SK-N-SH (cell line): ENCODE data around the gene LTBP1. TPM values are rescaled to one million over a fixed set of nuclear protein-coding genes. Genes with fewer than 3 reads are reported as not detected.

Source experiments
- CTCF ChIA-PET: fragments of 300-600, 350-600 bp; formaldehyde crosslinking; extraction: SDS; loops from one replicate; lab custom pipeline; 2021; lab: Yijun Ruan, JAX
- POLR2A ChIA-PET: fragments of 350-600 bp; sonication (Branson Sonifier 250); formaldehyde crosslinking; extraction: SDS; loops from one replicate; lab custom pipeline; 2020; ENCODE audit warnings: antibody characterized with exemption, inconsistent platforms; lab: Yijun Ruan, JAX
- DNase-seq: peaks from one replicate; pipeline ENCODE4 v3.0.0; 2012
- H2AFZ ChIP-seq: fragments of 200-600 bp; sonication (generic); 2 replicates; pipeline ENCODE4 v1.8.1; 2016; ENCODE audit warnings: antibody characterized with exemption, mild to moderate bottlenecking, low read depth
- H3F3A ChIP-seq: fragments of 200-600 bp; sonication (generic); replicated peaks from 2 replicates; pipeline ENCODE3; 2016; ENCODE audit warnings: antibody characterized with exemption, mild to moderate bottlenecking; ENCODE audit not compliant: insufficient read depth
- H3K27ac ChIP-seq, 2 experiments: fragments of 200-500 bp in 1 of 2; fragments of 200-600 bp in 1 of 2; sonication (Bioruptor generic) in 1 of 2; sonication (generic), shearing (Covaris generic) in 1 of 2; 2 replicates each; pipeline versions ENCODE4 v1.5.1 to v1.6.1; 2014 to 2016; ENCODE audit warnings: low read depth in 2 of 2, inconsistent platforms in 1 of 2, low read length in 1 of 2, mild to moderate bottlenecking in 1 of 2, mixed read lengths in 1 of 2
- H3K27me3 ChIP-seq: fragments of 200-600 bp; sonication (generic), shearing (Covaris generic); 2 replicates; pipeline ENCODE4 v1.6.1; 2016; ENCODE audit warnings: mixed run types; ENCODE audit not compliant: insufficient read depth
- H3K36me3 ChIP-seq, 2 experiments: fragments of 200-500 bp in 1 of 2; fragments of 200-600 bp in 1 of 2; sonication (Bioruptor generic) in 1 of 2; sonication (generic) in 1 of 2; replicated peaks in 1 of 2; 2 replicates each; pipeline versions ENCODE3 to v1.5.1; 2014 to 2016; ENCODE audit warnings: low read length in 1 of 2, mild to moderate bottlenecking in 1 of 2; ENCODE audit not compliant: insufficient read depth in 2 of 2, control insufficient read depth in 1 of 2
- H3K4me1 ChIP-seq, 2 experiments: fragments of 200-500 bp in 1 of 2; fragments of 200-600 bp in 1 of 2; sonication (Bioruptor generic) in 1 of 2; sonication (generic), shearing (Covaris generic) in 1 of 2; 2 replicates each; pipeline versions ENCODE4 v1.5.1 to v1.6.1; 2014 to 2016; ENCODE audit warnings: low read depth in 1 of 2, low read length in 1 of 2, mixed run types in 1 of 2; ENCODE audit not compliant: insufficient read depth in 2 of 2, control insufficient read depth in 1 of 2
- H3K4me2 ChIP-seq: fragments of 200-600 bp; sonication (generic), shearing (Covaris generic); 2 replicates; pipeline ENCODE4 v1.6.1; 2017; ENCODE audit warnings: mixed run types
- H3K4me3 ChIP-seq, 2 experiments: fragments of 200-500 bp in 1 of 2; fragments of 200-600 bp in 1 of 2; sonication (Bioruptor generic) in 1 of 2; sonication (generic), shearing (Covaris generic) in 1 of 2; 2 replicates each; pipeline versions ENCODE4 v1.5.1 to v1.8.1; 2014 to 2016; ENCODE audit warnings: low read depth in 2 of 2, inconsistent platforms in 1 of 2, low read length in 1 of 2, mild to moderate bottlenecking in 1 of 2, mixed read lengths in 1 of 2, moderate library complexity in 1 of 2
- H3K79me2 ChIP-seq: fragments of 200-600 bp; sonication (generic); 2 replicates; pipeline ENCODE4 v1.8.1; 2017; ENCODE audit warnings: mild to moderate bottlenecking; ENCODE audit not compliant: insufficient read depth
- H3K9ac ChIP-seq: fragments of 200-600 bp; sonication (generic); 2 replicates; pipeline ENCODE4 v1.6.1; 2017; ENCODE audit warnings: mixed run types
- H3K9me2 ChIP-seq: fragments of 200-600 bp; sonication (generic); 2 replicates; pipeline ENCODE4 v1.6.1; 2017; ENCODE audit warnings: mixed run types
- H3K9me3 ChIP-seq: fragments of 200-600 bp; sonication (generic); 2 replicates; pipeline ENCODE4 v1.6.1; 2017; ENCODE audit warnings: mixed run types, mild to moderate bottlenecking, moderate library complexity
- H4K20me1 ChIP-seq: fragments of 200-600 bp; sonication (generic); 2 replicates; pipeline ENCODE4 v1.6.1; 2017; ENCODE audit warnings: mild to moderate bottlenecking, mixed run types; ENCODE audit not compliant: insufficient read depth
- CHD2 ChIP-seq: fragments of 150-350 bp; IDR thresholded peaks from 2 replicates; pipeline ENCODE4 v1.6.1; 2018; ENCODE audit warnings: low read length; ENCODE audit not compliant: partially characterized antibody
- ELF1 ChIP-seq: IDR thresholded peaks from 2 replicates; pipeline ENCODE4 v1.4.0; 2012
- EP300 ChIP-seq, 2 experiments: IDR thresholded peaks; 2 replicates each; pipeline versions ENCODE4 v1.4.0 to v1.6.1; 2012; ENCODE audit warnings: borderline replicate concordance in 1 of 2, low read depth in 1 of 2, low read length in 1 of 2
- FOSL2 ChIP-seq: IDR thresholded peaks from 2 replicates; pipeline ENCODE4 v1.4.0; 2012; ENCODE audit warnings: low read depth, mild to moderate bottlenecking, moderate library complexity, borderline replicate concordance
- FOXJ3 ChIP-seq: sonication (generic); formaldehyde crosslinking; IDR thresholded peaks from 2 replicates; pipeline ENCODE4 v1.5.1; 2020; ENCODE audit warnings: mild to moderate bottlenecking, missing genetic modification reagents
- MEF2A ChIP-seq: IDR thresholded peaks from 2 replicates; pipeline ENCODE4 v1.4.0; 2012; ENCODE audit warnings: low read depth, borderline replicate concordance
- NFIC ChIP-seq: IDR thresholded peaks from 2 replicates; pipeline ENCODE4 v1.4.0; 2012; ENCODE audit warnings: borderline replicate concordance
- NRF1 ChIP-seq: IDR thresholded peaks from 2 replicates; pipeline ENCODE4 v1.6.1; 2012; ENCODE audit warnings: low read depth, mild to moderate bottlenecking, low read length
- RAD21 ChIP-seq: IDR thresholded peaks from 2 replicates; pipeline ENCODE4 v1.6.1; 2012; ENCODE audit warnings: mild to moderate bottlenecking, low read length
- RCOR1 ChIP-seq: fragments of 150-350 bp; IDR thresholded peaks from 2 replicates; pipeline ENCODE4 v1.6.1; 2017; ENCODE audit warnings: antibody characterized with exemption, low read length
- RFX5 ChIP-seq: IDR thresholded peaks from 2 replicates; pipeline ENCODE4 v1.6.1; 2012; ENCODE audit warnings: mild to moderate bottlenecking, improper control_type of control experiment, low read length
- RXRA ChIP-seq: IDR thresholded peaks from 2 replicates; pipeline ENCODE4 v1.4.0; 2012; ENCODE audit warnings: low read depth, mild to moderate bottlenecking, borderline replicate concordance
- SIN3A ChIP-seq: IDR thresholded peaks from 2 replicates; pipeline ENCODE4 v1.6.1; 2012; ENCODE audit warnings: low read depth, mild to moderate bottlenecking, low read length, moderate library complexity, borderline replicate concordance
- WGBS: methylation state at CpG from one replicate; pipeline ENCODE4 v1.1.6; 2017; ENCODE audit warnings: low lambda C conversion rate; 5-methylcytosine and 5-hydroxymethylcytosine counted together
- polyA plus RNA-seq, 3 experiments: library from polyadenylated mRNA; depleted of rRNA; stranded (reverse); fragments of >200 nt; gene quantifications; 2 replicates each; pipeline ENCODE4 v1.2.3, GENCODE V29; 2012
- TF ChIP-seq, protein P1 (sequence below): fragments of 150-350 bp; IDR thresholded peaks from 2 replicates; pipeline ENCODE4 v1.6.1; 2017; ENCODE audit warnings: antibody characterized with exemption, low read length, low read depth, borderline replicate concordance
- TF ChIP-seq, protein P2 (sequence below): fragments of 150-350 bp; IDR thresholded peaks from 2 replicates; pipeline ENCODE4 v1.6.1; 2016; ENCODE audit warnings: mild to moderate bottlenecking, low read depth, low read length
- TF ChIP-seq, protein P3 (sequence below): IDR thresholded peaks from 2 replicates; pipeline ENCODE4 v1.4.0; 2012; ENCODE audit warnings: low read depth
- TF ChIP-seq, protein P4 (sequence below): IDR thresholded peaks from 2 replicates; pipeline ENCODE4 v1.6.1; 2012; ENCODE audit warnings: mild to moderate bottlenecking, low read depth, low read length, moderate library complexity
- TF ChIP-seq, protein P5 (sequence below): IDR thresholded peaks from 2 replicates; pipeline ENCODE4 v1.4.0; 2012; ENCODE audit warnings: low read depth, borderline replicate concordance
- TF ChIP-seq, protein P6 (sequence below): IDR thresholded peaks from 2 replicates; pipeline ENCODE4; 2012
- TF ChIP-seq, protein P7 (sequence below): fragments of 200-600 bp; sonication (generic); IDR thresholded peaks from 2 replicates; pipeline ENCODE4 v1.6.1; 2017; ENCODE audit warnings: antibody characterized with exemption, mild to moderate bottlenecking, moderate library complexity

The LTBP1 gene
- polyA plus RNA-seq, 1 of the 3 experiments (the other 2 are of a cell fraction): 467 TPM

DNA sequence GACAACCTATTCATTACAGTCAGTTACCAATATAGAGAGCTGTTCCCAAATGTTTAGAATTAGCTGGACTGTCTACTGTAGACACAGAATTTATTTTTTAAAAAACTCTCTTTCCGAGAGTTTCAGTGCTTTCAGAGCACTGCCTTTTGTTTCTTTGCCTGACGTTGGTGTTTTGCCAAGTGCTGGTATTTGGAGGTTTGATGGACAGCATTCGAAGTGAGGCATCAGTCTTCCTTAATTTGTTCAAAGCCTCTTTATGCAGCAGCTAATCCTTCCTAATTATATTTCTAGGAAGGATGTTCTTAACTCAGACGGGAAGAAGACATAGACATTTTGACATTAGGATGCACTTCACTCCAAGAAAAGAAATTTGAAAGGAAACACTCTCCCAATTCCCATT, 83.2 kb downstream of the LTBP1 start:
- Histone ChIP-seq H3K27ac (no peak overlapping the region), H3K9ac (no peak overlapping the region), H3K79me2 (no peaks in the 10 kb centered on the region), H3K9me3 (no peaks in the 10 kb centered on the region), H3K4me3 (no peak overlapping the region), H3K4me2 (no peak overlapping the region), H2AFZ (no peak overlapping the region), H3K9me2 (no peaks in the 10 kb centered on the region), H4K20me1 (no peaks in the 10 kb centered on the region), H3K4me1 (peaks cover 0 to 4% of the 10 kb centered on the region in 2 experiments; a peak in 3 of 4 replicates)
- ChIA-PET POLR2A (no interaction called here), CTCF (no interaction called here)
- 60% methylated on average over 4 of the region's 4 CpGs for WGBS
- DNase-seq: no peak
- TF ChIP-seq, protein P1, sequence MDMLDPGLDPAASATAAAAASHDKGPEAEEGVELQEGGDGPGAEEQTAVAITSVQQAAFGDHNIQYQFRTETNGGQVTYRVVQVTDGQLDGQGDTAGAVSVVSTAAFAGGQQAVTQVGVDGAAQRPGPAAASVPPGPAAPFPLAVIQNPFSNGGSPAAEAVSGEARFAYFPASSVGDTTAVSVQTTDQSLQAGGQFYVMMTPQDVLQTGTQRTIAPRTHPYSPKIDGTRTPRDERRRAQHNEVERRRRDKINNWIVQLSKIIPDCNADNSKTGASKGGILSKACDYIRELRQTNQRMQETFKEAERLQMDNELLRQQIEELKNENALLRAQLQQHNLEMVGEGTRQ: no peak
- TF ChIP-seq, protein P2, sequence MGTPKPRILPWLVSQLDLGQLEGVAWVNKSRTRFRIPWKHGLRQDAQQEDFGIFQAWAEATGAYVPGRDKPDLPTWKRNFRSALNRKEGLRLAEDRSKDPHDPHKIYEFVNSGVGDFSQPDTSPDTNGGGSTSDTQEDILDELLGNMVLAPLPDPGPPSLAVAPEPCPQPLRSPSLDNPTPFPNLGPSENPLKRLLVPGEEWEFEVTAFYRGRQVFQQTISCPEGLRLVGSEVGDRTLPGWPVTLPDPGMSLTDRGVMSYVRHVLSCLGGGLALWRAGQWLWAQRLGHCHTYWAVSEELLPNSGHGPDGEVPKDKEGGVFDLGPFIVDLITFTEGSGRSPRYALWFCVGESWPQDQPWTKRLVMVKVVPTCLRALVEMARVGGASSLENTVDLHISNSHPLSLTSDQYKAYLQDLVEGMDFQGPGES: no peak
- TF ChIP-seq FOSL2 (no peak), ELF1 (no peak), CHD2 (no peak), RFX5 (no peak), RXRA (no peak), EP300 (IDR thresholded peaks at IDR 0.05; ENCODE audit: borderline replicate concordance in 1 of 2, low read depth in 1 of 2, low read length in 1 of 2) (no peak), MEF2A (no peak), RCOR1 (no peak), SIN3A (no peak), RAD21 (no peak), NRF1 (no peak), FOXJ3 (no peak), NFIC (no peak)
- TF ChIP-seq, protein P3, sequence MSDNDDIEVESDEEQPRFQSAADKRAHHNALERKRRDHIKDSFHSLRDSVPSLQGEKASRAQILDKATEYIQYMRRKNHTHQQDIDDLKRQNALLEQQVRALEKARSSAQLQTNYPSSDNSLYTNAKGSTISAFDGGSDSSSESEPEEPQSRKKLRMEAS: no peak
- TF ChIP-seq, protein P4, sequence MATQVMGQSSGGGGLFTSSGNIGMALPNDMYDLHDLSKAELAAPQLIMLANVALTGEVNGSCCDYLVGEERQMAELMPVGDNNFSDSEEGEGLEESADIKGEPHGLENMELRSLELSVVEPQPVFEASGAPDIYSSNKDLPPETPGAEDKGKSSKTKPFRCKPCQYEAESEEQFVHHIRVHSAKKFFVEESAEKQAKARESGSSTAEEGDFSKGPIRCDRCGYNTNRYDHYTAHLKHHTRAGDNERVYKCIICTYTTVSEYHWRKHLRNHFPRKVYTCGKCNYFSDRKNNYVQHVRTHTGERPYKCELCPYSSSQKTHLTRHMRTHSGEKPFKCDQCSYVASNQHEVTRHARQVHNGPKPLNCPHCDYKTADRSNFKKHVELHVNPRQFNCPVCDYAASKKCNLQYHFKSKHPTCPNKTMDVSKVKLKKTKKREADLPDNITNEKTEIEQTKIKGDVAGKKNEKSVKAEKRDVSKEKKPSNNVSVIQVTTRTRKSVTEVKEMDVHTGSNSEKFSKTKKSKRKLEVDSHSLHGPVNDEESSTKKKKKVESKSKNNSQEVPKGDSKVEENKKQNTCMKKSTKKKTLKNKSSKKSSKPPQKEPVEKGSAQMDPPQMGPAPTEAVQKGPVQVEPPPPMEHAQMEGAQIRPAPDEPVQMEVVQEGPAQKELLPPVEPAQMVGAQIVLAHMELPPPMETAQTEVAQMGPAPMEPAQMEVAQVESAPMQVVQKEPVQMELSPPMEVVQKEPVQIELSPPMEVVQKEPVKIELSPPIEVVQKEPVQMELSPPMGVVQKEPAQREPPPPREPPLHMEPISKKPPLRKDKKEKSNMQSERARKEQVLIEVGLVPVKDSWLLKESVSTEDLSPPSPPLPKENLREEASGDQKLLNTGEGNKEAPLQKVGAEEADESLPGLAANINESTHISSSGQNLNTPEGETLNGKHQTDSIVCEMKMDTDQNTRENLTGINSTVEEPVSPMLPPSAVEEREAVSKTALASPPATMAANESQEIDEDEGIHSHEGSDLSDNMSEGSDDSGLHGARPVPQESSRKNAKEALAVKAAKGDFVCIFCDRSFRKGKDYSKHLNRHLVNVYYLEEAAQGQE: no peak
- TF ChIP-seq, protein P5, sequence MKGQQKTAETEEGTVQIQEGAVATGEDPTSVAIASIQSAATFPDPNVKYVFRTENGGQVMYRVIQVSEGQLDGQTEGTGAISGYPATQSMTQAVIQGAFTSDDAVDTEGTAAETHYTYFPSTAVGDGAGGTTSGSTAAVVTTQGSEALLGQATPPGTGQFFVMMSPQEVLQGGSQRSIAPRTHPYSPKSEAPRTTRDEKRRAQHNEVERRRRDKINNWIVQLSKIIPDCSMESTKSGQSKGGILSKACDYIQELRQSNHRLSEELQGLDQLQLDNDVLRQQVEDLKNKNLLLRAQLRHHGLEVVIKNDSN: no peak
- TF ChIP-seq, protein P6, sequence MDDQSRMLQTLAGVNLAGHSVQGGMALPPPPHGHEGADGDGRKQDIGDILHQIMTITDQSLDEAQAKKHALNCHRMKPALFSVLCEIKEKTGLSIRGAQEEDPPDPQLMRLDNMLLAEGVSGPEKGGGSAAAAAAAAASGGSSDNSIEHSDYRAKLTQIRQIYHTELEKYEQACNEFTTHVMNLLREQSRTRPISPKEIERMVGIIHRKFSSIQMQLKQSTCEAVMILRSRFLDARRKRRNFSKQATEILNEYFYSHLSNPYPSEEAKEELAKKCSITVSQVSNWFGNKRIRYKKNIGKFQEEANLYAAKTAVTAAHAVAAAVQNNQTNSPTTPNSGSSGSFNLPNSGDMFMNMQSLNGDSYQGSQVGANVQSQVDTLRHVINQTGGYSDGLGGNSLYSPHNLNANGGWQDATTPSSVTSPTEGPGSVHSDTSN: no peak
- TF ChIP-seq, protein P7, sequence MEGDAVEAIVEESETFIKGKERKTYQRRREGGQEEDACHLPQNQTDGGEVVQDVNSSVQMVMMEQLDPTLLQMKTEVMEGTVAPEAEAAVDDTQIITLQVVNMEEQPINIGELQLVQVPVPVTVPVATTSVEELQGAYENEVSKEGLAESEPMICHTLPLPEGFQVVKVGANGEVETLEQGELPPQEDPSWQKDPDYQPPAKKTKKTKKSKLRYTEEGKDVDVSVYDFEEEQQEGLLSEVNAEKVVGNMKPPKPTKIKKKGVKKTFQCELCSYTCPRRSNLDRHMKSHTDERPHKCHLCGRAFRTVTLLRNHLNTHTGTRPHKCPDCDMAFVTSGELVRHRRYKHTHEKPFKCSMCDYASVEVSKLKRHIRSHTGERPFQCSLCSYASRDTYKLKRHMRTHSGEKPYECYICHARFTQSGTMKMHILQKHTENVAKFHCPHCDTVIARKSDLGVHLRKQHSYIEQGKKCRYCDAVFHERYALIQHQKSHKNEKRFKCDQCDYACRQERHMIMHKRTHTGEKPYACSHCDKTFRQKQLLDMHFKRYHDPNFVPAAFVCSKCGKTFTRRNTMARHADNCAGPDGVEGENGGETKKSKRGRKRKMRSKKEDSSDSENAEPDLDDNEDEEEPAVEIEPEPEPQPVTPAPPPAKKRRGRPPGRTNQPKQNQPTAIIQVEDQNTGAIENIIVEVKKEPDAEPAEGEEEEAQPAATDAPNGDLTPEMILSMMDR: no peak
- TF ChIP-seq, all 33 proteins: peak for 0
- peaks cover 3% of the 10 kb centered on the region for H3F3A ChIP-seq
- H3K36me3 ChIP-seq: peaks cover 0 to 3% of the 10 kb centered on the region in 2 experiments
- H3K27me3 ChIP-seq: no peaks in the 10 kb centered on the region
